IPS-20b (cell line): ENCODE data around the gene CTTNBP2.

Experiments
- H3K27ac ChIP-seq: one replicate; pipeline ENCODE4 v1.5.1; 2013; ENCODE audit warnings: low read length
- H3K27me3 ChIP-seq: 2 replicates; pipeline ENCODE4 v1.6.1; 2013; ENCODE audit warnings: mild to moderate bottlenecking, low read length, inconsistent platforms; ENCODE audit not compliant: insufficient read depth
- H3K36me3 ChIP-seq: 2 replicates; pipeline ENCODE4 v1.6.1; 2013; ENCODE audit warnings: low read depth, mild to moderate bottlenecking, inconsistent platforms, low read length, moderate library complexity; ENCODE audit not compliant: insufficient read depth
- H3K4me1 ChIP-seq: 2 replicates; pipeline ENCODE4 v1.6.1; 2013; ENCODE audit warnings: mild to moderate bottlenecking, control low read depth, inconsistent platforms, low read length, moderate library complexity; ENCODE audit not compliant: insufficient read depth
- H3K4me3 ChIP-seq: 2 replicates; pipeline ENCODE4 v1.5.1; 2013; ENCODE audit warnings: mild to moderate bottlenecking, low read length, inconsistent platforms
- H3K9ac ChIP-seq: 2 replicates; pipeline ENCODE4 v1.6.1; 2013; ENCODE audit warnings: low read depth, mild to moderate bottlenecking, inconsistent platforms, low read length, moderate library complexity
- H3K9me3 ChIP-seq: 2 replicates; pipeline ENCODE4 v1.6.1; 2013; ENCODE audit warnings: mild to moderate bottlenecking, low read depth, low read length, inconsistent platforms; ENCODE audit not compliant: insufficient read depth

Gene CTTNBP2

GRCh38 chr7:117757440-117757839, 115.8 kb downstream of the CTTNBP2 start:
- H3K9me3 ChIP-seq = no peaks in the 10 kb centered on the region
- no peaks in the 10 kb centered on the region for H3K4me1 ChIP-seq
- peaks cover 83% of the 10 kb centered on the region for H3K36me3 ChIP-seq
- H3K27ac ChIP-seq = no peak overlapping the region
- no peak overlapping the region for H3K9ac ChIP-seq
- H3K27me3 ChIP-seq = no peaks in the 10 kb centered on the region
- no peak overlapping the region for H3K4me3 ChIP-seq

GRCh38 chr7:117756586-117757085, 116.6 kb downstream of the CTTNBP2 start:
- H3K9me3 ChIP-seq = no peaks in the 10 kb centered on the region
- no peak overlapping the region for H3K4me3 ChIP-seq
- H3K27ac ChIP-seq = no peak overlapping the region
- no peaks in the 10 kb centered on the region for H3K4me1 ChIP-seq
- peaks cover 80% of the 10 kb centered on the region for H3K36me3 ChIP-seq
- H3K9ac ChIP-seq = no peak overlapping the region
- H3K27me3 ChIP-seq = no peaks in the 10 kb centered on the region

DNA sequence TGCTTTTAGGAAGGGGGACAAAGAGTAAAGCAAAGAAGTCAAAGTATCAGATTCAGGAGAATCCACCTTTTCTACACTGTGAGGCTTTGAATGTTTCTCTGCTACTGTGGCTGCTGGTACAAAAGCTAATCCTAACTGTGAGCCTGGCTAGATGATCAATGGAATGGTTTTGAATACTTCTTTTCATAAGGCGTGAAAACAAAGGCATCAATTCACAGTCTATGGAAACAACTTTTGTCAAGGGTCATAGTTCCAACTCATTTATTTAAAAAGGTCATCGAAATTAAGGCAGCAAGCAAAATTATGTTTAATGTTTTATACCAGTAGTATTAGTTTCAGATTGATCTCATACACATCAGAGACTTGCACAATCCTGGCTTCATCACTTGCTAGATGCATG, 118.1 kb downstream of the CTTNBP2 start:
- H3K9me3 ChIP-seq = no peaks in the 10 kb centered on the region
- no peak overlapping the region for H3K27ac ChIP-seq
- H3K4me3 ChIP-seq = no peak overlapping the region
- no peaks in the 10 kb centered on the region for H3K4me1 ChIP-seq
- H3K9ac ChIP-seq = no peak overlapping the region
- no peaks in the 10 kb centered on the region for H3K27me3 ChIP-seq
- H3K36me3 ChIP-seq = peaks cover 65% of the 10 kb centered on the region

DNA sequence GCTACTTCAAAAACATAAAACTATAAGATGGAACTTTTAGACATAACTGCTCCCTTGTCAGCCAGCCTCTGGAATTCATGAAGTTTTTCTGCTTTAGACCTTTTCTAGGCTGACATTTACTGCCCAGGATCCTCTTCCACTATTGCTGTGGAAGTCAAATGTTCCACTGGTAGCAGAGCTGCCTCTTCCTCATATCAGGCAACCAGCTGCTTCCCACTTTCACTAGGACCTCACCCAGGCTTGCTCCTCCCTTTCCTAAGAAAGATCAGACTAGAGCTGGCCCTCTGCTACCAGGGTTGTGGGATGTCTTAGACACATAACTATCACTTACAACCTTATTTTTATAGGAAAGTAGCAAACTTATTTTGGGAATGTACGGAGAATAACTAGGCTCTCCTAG, 121.5 kb downstream of the CTTNBP2 start:
- no peaks in the 10 kb centered on the region for H3K27me3 ChIP-seq
- H3K4me3 ChIP-seq = no peak overlapping the region
- H3K9me3 ChIP-seq = no peaks in the 10 kb centered on the region
- H3K27ac ChIP-seq = no peak overlapping the region
- peaks cover 39% of the 10 kb centered on the region for H3K36me3 ChIP-seq
- H3K9ac ChIP-seq = no peak overlapping the region
- H3K4me1 ChIP-seq = no peaks in the 10 kb centered on the region

DNA sequence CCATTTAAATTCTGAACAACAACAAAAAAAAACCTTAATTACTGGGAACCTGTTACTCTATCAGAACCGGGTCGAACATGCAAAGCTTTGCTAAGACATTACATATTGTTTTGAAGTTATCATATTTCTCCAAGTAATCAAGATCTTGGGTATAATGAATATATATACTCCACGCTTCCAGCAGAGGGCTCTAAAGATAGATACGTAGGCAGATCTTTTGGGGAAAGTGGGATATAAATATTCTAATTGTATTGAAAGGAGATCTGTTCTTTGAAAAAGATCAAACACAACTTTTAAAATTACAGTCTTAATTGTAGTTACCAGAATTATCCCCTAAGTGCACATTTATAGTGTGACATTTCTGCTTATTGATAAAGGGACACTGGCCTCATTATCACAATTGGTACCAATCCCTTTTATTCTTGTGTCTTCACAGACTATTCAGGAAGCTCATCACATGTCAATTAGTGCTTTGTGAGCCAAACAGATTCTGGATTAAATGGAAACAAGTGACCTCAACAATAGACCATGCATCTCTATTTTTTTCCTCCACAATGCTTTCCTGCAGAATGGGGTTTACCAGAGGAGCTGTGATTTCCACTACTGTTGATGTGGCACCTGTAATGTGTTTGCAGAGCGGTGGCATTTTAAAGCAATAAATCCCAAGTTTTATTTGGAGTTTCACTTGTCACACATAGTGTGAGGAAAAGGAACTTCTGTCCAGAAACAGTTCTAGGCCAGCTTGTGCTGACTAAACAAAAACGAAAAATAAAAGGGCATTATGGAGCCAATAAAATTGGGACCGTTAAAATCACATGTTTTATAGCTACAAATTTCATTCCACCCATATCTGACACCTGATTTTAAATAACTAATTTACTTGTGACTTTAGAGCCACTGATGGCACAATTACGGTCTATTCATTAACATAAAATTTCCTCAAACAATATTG, 122.4 kb downstream of the CTTNBP2 start:
- Histone ChIP-seq H3K9ac (no peak overlapping the region), H3K27me3 (no peaks in the 10 kb centered on the region), H3K4me3 (no peak overlapping the region), H3K9me3 (no peaks in the 10 kb centered on the region), H3K27ac (no peak overlapping the region), H3K4me1 (no peaks in the 10 kb centered on the region), H3K36me3 (peaks cover 32% of the 10 kb centered on the region; the same call in 1 of the 2 replicates)

GRCh38 chr7:117741962-117742361, 131.3 kb downstream of the CTTNBP2 start:
- Histone ChIP-seq H3K36me3 (peaks cover 77% of the 10 kb centered on the region), H3K27me3 (no peaks in the 10 kb centered on the region), H3K27ac (no peak overlapping the region), H3K9ac (no peak overlapping the region), H3K4me3 (no peak overlapping the region), H3K9me3 (no peaks in the 10 kb centered on the region), H3K4me1 (no peaks in the 10 kb centered on the region)

DNA sequence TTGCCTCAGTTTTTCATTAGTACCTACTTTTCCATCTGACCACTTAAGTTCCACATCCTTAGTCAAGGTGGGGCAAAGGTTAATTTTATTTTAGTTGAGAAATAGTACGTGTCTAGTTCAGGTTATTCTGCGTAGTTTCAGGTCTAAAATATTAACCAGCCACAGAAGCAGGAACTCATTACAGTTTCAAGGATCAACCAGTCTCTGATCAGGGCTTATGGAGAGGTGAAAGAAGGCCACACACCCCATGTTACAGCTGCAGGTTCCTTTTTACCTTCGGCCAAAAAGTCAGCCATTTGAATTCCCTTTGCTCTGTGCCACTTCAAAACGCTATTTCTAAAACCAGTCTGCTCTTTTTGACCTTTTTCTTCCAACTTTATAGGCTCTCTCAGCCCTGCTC, 134.2 kb downstream of the CTTNBP2 start:
- no peaks in the 10 kb centered on the region for H3K9me3 ChIP-seq
- no peaks in the 10 kb centered on the region for H3K4me1 ChIP-seq
- no peak overlapping the region for H3K27ac ChIP-seq
- peaks cover 80% of the 10 kb centered on the region for H3K36me3 ChIP-seq
- H3K9ac ChIP-seq = no peak overlapping the region
- H3K27me3 ChIP-seq = no peaks in the 10 kb centered on the region
- no peak overlapping the region for H3K4me3 ChIP-seq

DNA sequence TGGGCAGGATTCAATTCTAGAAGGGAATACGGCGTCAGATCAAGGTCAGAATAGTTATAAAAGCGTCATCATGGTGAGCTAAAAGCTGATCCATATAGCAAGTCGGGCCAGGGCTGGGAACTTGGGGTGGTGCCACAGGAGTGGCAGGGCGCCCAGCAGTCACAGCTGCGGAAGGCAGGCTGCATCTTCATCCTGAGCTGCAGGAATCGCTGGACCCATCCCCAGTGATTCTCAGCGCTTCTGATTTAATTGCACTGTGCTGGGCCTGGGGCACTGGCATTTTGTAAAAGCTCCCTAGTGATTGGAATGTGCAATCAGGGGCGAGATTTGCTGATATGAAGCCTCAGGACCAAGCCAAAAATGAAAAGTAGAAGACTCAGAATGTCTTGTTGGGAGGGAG, 135.3 kb downstream of the CTTNBP2 start:
- Histone ChIP-seq H3K9ac (no peak overlapping the region), H3K9me3 (no peaks in the 10 kb centered on the region), H3K4me3 (no peak overlapping the region), H3K27ac (no peak overlapping the region), H3K36me3 (peaks cover 83% of the 10 kb centered on the region), H3K4me1 (no peaks in the 10 kb centered on the region), H3K27me3 (no peaks in the 10 kb centered on the region)

GRCh38 chr7:117731455-117731854, 141.8 kb downstream of the CTTNBP2 start:
- Histone ChIP-seq H3K4me3 (no peak overlapping the region), H3K27me3 (no peaks in the 10 kb centered on the region), H3K27ac (no peak overlapping the region), H3K36me3 (peaks cover 58% of the 10 kb centered on the region), H3K9me3 (no peaks in the 10 kb centered on the region), H3K9ac (no peak overlapping the region), H3K4me1 (no peaks in the 10 kb centered on the region)

GRCh38 chr7:117730390-117730789, 142.9 kb downstream of the CTTNBP2 start:
- Histone ChIP-seq H3K4me3 (no peak overlapping the region), H3K9ac (no peak overlapping the region), H3K27me3 (no peaks in the 10 kb centered on the region), H3K9me3 (no peaks in the 10 kb centered on the region), H3K27ac (no peak overlapping the region), H3K36me3 (peaks cover 61% of the 10 kb centered on the region), H3K4me1 (no peaks in the 10 kb centered on the region)

GRCh38 chr7:117728890-117729624, 144.2 kb downstream of the CTTNBP2 start:
- Histone ChIP-seq H3K4me1 (no peaks in the 10 kb centered on the region), H3K4me3 (no peak overlapping the region), H3K9me3 (no peaks in the 10 kb centered on the region), H3K9ac (no peak overlapping the region), H3K27me3 (no peaks in the 10 kb centered on the region), H3K27ac (no peak overlapping the region), H3K36me3 (peaks cover 61% of the 10 kb centered on the region)

DNA sequence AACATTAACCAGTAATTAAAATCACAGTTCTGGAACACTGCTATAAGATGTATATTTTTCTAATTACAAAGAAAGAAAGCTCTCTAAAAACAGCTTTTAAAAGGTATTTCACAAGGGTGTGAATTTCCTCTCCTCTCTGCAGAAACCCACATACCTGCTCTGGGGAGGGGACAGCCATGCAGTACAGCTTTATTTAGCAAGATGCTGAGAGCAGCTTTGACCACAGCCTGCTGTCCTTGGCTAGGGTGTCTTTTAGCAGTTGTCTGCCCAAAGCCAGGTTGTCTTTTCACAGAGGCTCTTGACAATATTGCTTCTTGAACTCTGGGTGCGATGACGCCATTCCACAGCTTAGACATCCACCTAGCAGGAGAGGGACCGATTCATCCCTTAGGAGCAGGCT, 148.3 kb downstream of the CTTNBP2 start:
- Histone ChIP-seq H3K4me1 (no peaks in the 10 kb centered on the region), H3K4me3 (no peak overlapping the region), H3K9ac (no peak overlapping the region), H3K27ac (no peak overlapping the region), H3K27me3 (no peaks in the 10 kb centered on the region), H3K36me3 (peaks cover 70% of the 10 kb centered on the region), H3K9me3 (no peaks in the 10 kb centered on the region)
